Astrocyte (in vitro differentiated cells and primary cell): Measurements from ENCODE around the gene ANGEL1.

Source experiments
- EZH2 ChIP-seq: IDR thresholded peaks from 2 replicates; pipeline ENCODE4 v1.6.1; 2012; ENCODE audit warnings: mild to moderate bottlenecking, low read length, inconsistent platforms; ENCODE audit not compliant: insufficient read depth
- TF ChIP-seq, protein P1 (sequence below): IDR thresholded peaks from 2 replicates; pipeline ENCODE4 v1.5.1; 2011; ENCODE audit warnings: low read depth, mild to moderate bottlenecking, inconsistent platforms, low read length, moderate library complexity; ENCODE audit not compliant: insufficient read depth

GRCh38 chr14:76811561-76811960, 1.1 kb downstream of the ANGEL1 start:
- TF ChIP-seq EZH2 = no peak
- TF ChIP-seq, protein P1, sequence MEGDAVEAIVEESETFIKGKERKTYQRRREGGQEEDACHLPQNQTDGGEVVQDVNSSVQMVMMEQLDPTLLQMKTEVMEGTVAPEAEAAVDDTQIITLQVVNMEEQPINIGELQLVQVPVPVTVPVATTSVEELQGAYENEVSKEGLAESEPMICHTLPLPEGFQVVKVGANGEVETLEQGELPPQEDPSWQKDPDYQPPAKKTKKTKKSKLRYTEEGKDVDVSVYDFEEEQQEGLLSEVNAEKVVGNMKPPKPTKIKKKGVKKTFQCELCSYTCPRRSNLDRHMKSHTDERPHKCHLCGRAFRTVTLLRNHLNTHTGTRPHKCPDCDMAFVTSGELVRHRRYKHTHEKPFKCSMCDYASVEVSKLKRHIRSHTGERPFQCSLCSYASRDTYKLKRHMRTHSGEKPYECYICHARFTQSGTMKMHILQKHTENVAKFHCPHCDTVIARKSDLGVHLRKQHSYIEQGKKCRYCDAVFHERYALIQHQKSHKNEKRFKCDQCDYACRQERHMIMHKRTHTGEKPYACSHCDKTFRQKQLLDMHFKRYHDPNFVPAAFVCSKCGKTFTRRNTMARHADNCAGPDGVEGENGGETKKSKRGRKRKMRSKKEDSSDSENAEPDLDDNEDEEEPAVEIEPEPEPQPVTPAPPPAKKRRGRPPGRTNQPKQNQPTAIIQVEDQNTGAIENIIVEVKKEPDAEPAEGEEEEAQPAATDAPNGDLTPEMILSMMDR = no peak
